ENCODE measurements around the gene PPM1H.

Gene PPM1H

GRCh38 chr12:62603061-62603810 lies 331.7 kb downstream of the PPM1H start:
- DNase-seq = peak; percentile 79
- ATAC-seq = peak; percentile 81

- peak; percentile 88 for DNase-seq
- ATAC-seq = peak; percentile 69
Measured at GRCh38 chr12:62602255-62603060, 332.5 kb downstream of the PPM1H start.

- no peak for DNase-seq
- no peak for ATAC-seq
Measured at GRCh38 chr12:62601765-62602164, 333.2 kb downstream of the PPM1H start.

GRCh38 chr12:62599854-62600437 lies 335.0 kb downstream of the PPM1H start:
- no peak for DNase-seq
- no peak for ATAC-seq

- DNase-seq (no peak), ATAC-seq (no peak)
Measured at GRCh38 chr12:62598846-62599245, 336.1 kb downstream of the PPM1H start.

- ATAC-seq (no peak), DNase-seq (no peak)
Measured at GRCh38 chr12:62597253-62597652, 337.7 kb downstream of the PPM1H start.
